NCI-H2171 treated with DMSO at 0.1 percent for 48 hours (cell line): Measurements from ENCODE around the gene ZNRF3.
"Not testable (repeated sequence)": the region's sequence is repeated elsewhere in the genome, so short reads cannot be mapped to it uniquely, and the experiment has no call there.

Experiments used
- DNase-seq: peaks from one replicate; lab custom pipeline; 2025; lab: John Stamatoyannopoulos, UW

ZNRF3 gene

GRCh38 chr22:28884747-28885350 lies 1.5 kb downstream of the ZNRF3 start:
- no peak for DNase-seq

- no peak for DNase-seq
Measured at GRCh38 chr22:28885939-28886338, 2.6 kb downstream of the ZNRF3 start.

- not testable (repeated sequence) for DNase-seq
Measured at GRCh38 chr22:28886679-28887078, 3.3 kb downstream of the ZNRF3 start.

- DNase-seq, result no peak
Measured at GRCh38 chr22:28887725-28888459, 4.5 kb downstream of the ZNRF3 start.

- DNase-seq, result no peak
Measured at GRCh38 chr22:28889478-28890024, 6.2 kb downstream of the ZNRF3 start.

- DNase-seq, result no peak
Measured at GRCh38 chr22:28891156-28891733, 7.9 kb downstream of the ZNRF3 start.

- DNase-seq, result no peak
Measured at GRCh38 chr22:28892175-28892731, 8.9 kb downstream of the ZNRF3 start.

- DNase-seq, result peak; percentile 61
Measured at GRCh38 chr22:28893810-28894209, 10.4 kb downstream of the ZNRF3 start.

GRCh38 chr22:28894334-28894733 lies 11.0 kb downstream of the ZNRF3 start:
- peak; percentile 97 for DNase-seq

GRCh38 chr22:28894807-28895206 lies 11.4 kb downstream of the ZNRF3 start:
- no peak for DNase-seq

- no peak for DNase-seq
Measured at GRCh38 chr22:28896611-28897010, 13.2 kb downstream of the ZNRF3 start.

- no peak for DNase-seq
Measured at GRCh38 chr22:28898233-28898629, 14.9 kb downstream of the ZNRF3 start.

- DNase-seq, result peak; percentile 38
Measured at GRCh38 chr22:28899199-28899853, 16.0 kb downstream of the ZNRF3 start.

GRCh38 chr22:28900379-28900925 lies 17.1 kb downstream of the ZNRF3 start:
- DNase-seq, result peak; percentile 61

- no peak for DNase-seq
Measured at GRCh38 chr22:28902490-28902889, 19.1 kb downstream of the ZNRF3 start.

- no peak for DNase-seq
Measured at GRCh38 chr22:28903080-28903479, 19.7 kb downstream of the ZNRF3 start.

- DNase-seq, result no peak
Measured at GRCh38 chr22:28903729-28904128, 20.4 kb downstream of the ZNRF3 start.

GRCh38 chr22:28904211-28904896 lies 21.0 kb downstream of the ZNRF3 start:
- DNase-seq, result no peak

- no peak for DNase-seq
Measured at GRCh38 chr22:28905256-28905832, 22.0 kb downstream of the ZNRF3 start.

GRCh38 chr22:28906312-28906711 lies 22.9 kb downstream of the ZNRF3 start:
- no peak for DNase-seq
